IPS-20b (cell line): Measurements from ENCODE around the gene USP32.
"Not testable (repeated sequence)": the region's sequence is repeated elsewhere in the genome, so short reads cannot be mapped to it uniquely, and the experiment has no call there.

ENCODE experiments used
- H3K27ac ChIP-seq: one replicate; pipeline ENCODE4 v1.5.1; 2013; ENCODE audit warnings: low read length
- H3K27me3 ChIP-seq: 2 replicates; pipeline ENCODE4 v1.6.1; 2013; ENCODE audit warnings: mild to moderate bottlenecking, low read length, inconsistent platforms; ENCODE audit not compliant: insufficient read depth
- H3K36me3 ChIP-seq: 2 replicates; pipeline ENCODE4 v1.6.1; 2013; ENCODE audit warnings: low read depth, mild to moderate bottlenecking, inconsistent platforms, low read length, moderate library complexity; ENCODE audit not compliant: insufficient read depth
- H3K4me1 ChIP-seq: 2 replicates; pipeline ENCODE4 v1.6.1; 2013; ENCODE audit warnings: mild to moderate bottlenecking, control low read depth, inconsistent platforms, low read length, moderate library complexity; ENCODE audit not compliant: insufficient read depth
- H3K4me3 ChIP-seq: 2 replicates; pipeline ENCODE4 v1.5.1; 2013; ENCODE audit warnings: mild to moderate bottlenecking, low read length, inconsistent platforms
- H3K9ac ChIP-seq: 2 replicates; pipeline ENCODE4 v1.6.1; 2013; ENCODE audit warnings: low read depth, mild to moderate bottlenecking, inconsistent platforms, low read length, moderate library complexity
- H3K9me3 ChIP-seq: 2 replicates; pipeline ENCODE4 v1.6.1; 2013; ENCODE audit warnings: mild to moderate bottlenecking, low read depth, low read length, inconsistent platforms; ENCODE audit not compliant: insufficient read depth

USP32 gene

DNA sequence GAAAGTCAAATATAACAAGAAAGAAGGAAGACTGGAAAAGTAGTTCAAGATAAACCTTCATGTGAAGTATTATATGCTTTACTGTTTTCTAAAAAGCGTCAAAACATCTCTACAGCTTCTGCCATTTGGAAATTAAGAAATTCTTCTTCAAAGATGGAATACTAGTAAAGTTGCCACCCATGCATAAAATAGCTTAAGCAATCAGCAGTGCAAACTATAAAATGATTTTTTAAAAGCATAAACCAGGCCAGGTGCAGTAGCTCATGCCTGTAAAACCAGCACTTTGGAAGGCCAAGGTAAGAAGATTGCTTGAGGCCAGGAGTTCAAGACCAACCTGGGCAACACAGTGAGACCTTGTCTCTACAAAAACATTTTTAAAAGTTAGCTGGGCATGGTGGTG lies 68.2 kb downstream of the USP32 start:
- Histone ChIP-seq H3K9ac (no peak overlapping the region), H3K4me1 (peaks cover 16% of the 10 kb centered on the region; the same call in 1 of the 2 replicates), H3K9me3 (no peaks in the 10 kb centered on the region; the same call in 1 of the 2 replicates), H3K36me3 (no peaks in the 10 kb centered on the region), H3K4me3 (no peak overlapping the region), H3K27me3 (no peaks in the 10 kb centered on the region), H3K27ac (no peak overlapping the region)

DNA sequence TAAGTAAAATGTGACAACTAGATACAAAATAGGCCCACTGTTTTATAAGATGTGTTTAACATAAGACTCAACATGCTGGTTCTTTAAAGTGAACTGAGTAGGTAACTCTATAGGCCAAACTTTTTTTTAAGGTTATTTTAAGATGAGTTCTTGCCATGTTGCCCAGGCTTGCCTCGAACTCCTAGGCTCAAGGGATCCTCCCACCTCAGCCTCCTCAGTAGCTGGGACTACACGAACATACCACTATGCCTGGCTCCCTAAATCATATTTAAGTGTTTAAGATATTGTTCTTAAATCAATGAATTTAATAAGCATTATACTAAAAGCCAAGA lies 69.9 kb downstream of the USP32 start:
- Histone ChIP-seq H3K27me3 (no peaks in the 10 kb centered on the region), H3K27ac (no peak overlapping the region), H3K36me3 (no peaks in the 10 kb centered on the region), H3K9me3 (no peaks in the 10 kb centered on the region; the same call in 1 of the 2 replicates), H3K4me1 (peaks cover 9% of the 10 kb centered on the region; the same call in 1 of the 2 replicates), H3K4me3 (no peak overlapping the region), H3K9ac (no peak overlapping the region)

DNA sequence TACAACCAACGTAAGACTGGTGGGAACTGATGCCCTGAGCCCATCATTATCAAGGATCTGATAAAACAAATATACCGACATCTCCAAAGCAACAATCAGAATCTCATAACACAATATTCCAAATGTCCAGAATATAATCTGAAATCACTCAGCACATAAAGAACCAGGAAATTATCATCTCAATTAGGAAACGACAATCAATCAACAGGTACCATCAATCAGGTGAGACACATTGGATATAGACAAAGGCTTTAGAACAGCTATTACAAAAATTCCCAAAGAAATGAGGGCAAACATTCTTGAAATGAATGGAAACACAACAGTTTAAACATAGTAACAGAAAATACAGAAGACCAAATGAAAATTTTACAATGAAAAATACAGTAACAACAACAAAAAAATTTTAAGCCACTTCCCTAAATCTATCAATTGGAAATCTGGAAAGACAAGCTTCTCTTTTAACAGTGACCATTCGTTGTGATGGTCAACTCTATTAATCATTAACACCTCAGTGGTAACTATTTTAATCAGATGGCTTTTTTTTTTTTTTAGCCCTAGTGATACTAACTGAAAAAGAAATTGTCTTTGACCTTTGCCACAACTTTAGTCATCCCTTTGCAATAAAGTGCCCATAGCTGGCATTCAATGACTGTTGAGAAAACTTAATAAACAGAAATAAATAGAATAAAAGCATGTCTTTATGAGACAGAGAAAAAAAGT lies 70.4 kb downstream of the USP32 start:
- peaks cover 9% of the 10 kb centered on the region; the same call in 1 of the 2 replicates for H3K4me1 ChIP-seq
- no peak overlapping the region for H3K9ac ChIP-seq
- no peaks in the 10 kb centered on the region; the same call in 1 of the 2 replicates for H3K9me3 ChIP-seq
- no peak overlapping the region for H3K4me3 ChIP-seq
- H3K27me3 ChIP-seq, result no peaks in the 10 kb centered on the region
- H3K27ac ChIP-seq, result no peak overlapping the region
- no peaks in the 10 kb centered on the region for H3K36me3 ChIP-seq

DNA sequence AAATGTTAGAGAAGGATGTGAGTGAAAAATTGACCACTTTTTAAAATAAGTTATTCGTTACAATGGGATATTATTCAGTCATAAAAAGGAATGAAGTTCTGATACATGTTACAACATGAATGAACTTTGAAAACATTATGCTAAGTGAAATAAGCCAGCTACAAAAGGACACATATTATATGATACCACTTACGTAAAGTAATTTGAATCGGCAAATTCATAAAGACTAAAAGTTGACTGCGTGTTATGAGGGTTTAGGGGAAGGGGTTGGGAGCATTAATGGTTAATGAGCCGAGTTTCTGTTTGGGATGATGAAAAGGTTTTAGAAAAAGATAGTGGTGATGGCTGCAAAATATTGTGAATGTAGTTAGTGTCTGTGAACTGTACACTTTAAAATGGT lies 73.1 kb downstream of the USP32 start:
- Histone ChIP-seq H3K4me3 (no peak overlapping the region), H3K9ac (no peak overlapping the region; the same call in 1 of the 2 replicates), H3K27ac (no peak overlapping the region), H3K4me1 (peaks cover 9% of the 10 kb centered on the region; the same call in 1 of the 2 replicates), H3K27me3 (no peaks in the 10 kb centered on the region), H3K9me3 (no peaks in the 10 kb centered on the region; the same call in 1 of the 2 replicates), H3K36me3 (no peaks in the 10 kb centered on the region)

DNA sequence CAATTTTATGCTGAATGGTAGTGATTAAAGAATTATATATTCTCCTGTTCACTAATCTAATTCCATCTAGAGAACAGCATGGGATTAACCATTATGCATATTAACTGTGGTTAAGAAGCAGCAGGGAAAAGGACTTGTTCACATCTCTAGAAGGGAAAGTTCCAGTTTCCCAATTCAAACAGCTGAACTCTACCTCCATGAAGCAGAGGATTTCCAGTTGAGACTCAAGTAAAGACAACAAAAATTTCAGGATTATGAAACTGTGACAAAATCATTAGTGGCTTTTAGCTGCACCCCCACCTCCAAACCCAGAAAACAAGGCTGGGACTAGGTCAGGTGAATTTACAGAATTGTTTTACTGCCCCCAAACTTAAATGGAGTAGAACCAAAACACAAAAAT lies 73.6 kb downstream of the USP32 start:
- Histone ChIP-seq H3K4me1 (peaks cover 9% of the 10 kb centered on the region; the same call in 1 of the 2 replicates), H3K36me3 (no peaks in the 10 kb centered on the region), H3K9ac (no peak overlapping the region; the same call in 1 of the 2 replicates), H3K27me3 (no peaks in the 10 kb centered on the region), H3K9me3 (no peaks in the 10 kb centered on the region; the same call in 1 of the 2 replicates), H3K4me3 (no peak overlapping the region), H3K27ac (no peak overlapping the region)

DNA sequence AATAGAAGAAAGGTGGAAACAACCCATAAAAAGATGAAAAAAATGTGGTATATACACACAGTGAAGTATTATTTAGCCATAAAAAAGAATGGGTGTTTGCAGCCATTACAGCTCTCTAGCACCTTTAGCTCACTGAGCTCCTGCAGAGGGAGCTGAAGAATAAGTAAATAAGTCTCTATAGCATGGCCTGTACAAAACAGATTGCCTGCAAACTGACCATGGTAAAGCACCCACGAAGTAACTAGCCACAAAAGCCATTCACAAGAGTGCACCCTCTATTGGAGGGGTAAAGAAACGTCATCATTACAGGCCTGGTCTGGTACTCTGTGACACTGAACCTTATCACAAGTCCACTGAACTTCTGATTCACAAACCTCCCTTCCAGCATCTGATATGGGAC lies 76.3 kb downstream of the USP32 start:
- Histone ChIP-seq H3K9ac (no peak overlapping the region), H3K9me3 (no peaks in the 10 kb centered on the region), H3K36me3 (no peaks in the 10 kb centered on the region), H3K4me1 (peaks cover 3% of the 10 kb centered on the region; the same call in 1 of the 2 replicates), H3K27ac (no peak overlapping the region), H3K4me3 (no peak overlapping the region), H3K27me3 (no peaks in the 10 kb centered on the region)

DNA sequence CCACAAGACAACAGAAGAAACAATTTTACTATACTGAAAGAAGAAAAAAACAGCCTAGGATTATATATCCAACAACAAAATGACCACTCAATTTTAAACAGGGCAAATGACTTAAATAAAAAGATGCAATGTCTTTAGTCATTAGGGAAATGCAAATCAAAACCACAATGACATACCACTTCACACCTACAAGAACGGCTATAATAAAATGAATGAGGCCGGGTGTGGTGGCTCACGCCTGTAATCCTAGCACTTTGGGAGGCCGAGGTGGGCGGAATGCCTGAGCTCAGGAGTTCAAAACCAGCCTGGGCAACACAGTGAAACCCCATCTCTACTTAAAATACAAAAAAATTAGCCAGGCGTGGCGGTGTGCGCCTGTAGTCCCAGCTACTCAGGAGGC lies 77.0 kb downstream of the USP32 start:
- not testable (repeated sequence) for H3K4me3 ChIP-seq, H3K36me3 ChIP-seq, H3K27me3 ChIP-seq

DNA sequence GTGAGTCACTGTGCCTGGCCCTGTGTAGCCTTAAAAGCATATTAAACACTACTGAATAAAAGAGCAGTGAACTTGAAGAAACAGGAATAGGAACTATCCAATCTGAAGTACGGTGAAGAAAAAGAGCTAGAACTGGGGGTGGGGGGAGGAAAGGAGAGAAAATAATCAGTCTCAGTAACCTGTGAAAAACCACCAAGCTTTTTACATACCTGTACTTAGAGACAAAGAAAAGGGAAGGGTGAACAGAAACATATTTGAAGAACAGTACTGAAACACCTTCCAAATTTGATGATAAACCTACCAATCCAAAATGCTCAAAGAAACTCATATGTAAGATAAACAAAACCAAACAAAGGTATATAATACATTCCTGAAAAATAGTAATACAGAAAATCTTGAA lies 77.5 kb downstream of the USP32 start:
- no peak overlapping the region for H3K9ac ChIP-seq
- no peak overlapping the region for H3K27ac ChIP-seq
- H3K4me1 ChIP-seq, result peaks cover 3% of the 10 kb centered on the region; the same call in 1 of the 2 replicates
- H3K9me3 ChIP-seq, result no peaks in the 10 kb centered on the region
- H3K27me3 ChIP-seq, result no peaks in the 10 kb centered on the region
- 0 out of 2 replicates have a peak, but pooled peaks cover 3% of the 10 kb centered on the region for H3K36me3 ChIP-seq
- H3K4me3 ChIP-seq, result no peak overlapping the region

More for the DNA sequence above, 77.0 kb downstream of the USP32 start:
- H3K27ac ChIP-seq, H3K9me3 ChIP-seq, H3K9ac ChIP-seq, H3K4me1 ChIP-seq: not testable (repeated sequence)

DNA sequence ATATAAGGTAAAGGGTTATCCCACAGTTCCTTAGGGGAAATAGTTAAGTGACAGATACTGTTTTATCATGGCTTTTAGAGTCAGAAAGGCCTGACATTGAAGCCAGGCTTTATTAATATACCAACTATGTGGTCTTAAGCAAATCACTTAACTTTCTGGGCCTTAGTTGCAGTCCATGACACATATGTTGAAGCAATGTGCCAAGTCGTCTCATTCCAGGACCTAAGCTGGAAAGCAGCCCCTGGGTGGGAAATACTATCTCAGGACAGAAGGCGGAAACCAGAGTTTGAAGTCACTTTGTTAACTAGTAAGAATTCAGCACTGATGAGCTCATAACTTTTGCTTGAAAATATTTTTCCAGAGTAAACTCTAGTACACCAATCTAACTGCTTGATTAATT lies 80.0 kb downstream of the USP32 start:
- Histone ChIP-seq H3K36me3 (0 out of 2 replicates have a peak, but pooled peaks cover 3% of the 10 kb centered on the region), H3K27ac (no peak overlapping the region), H3K9ac (no peak overlapping the region), H3K4me3 (no peak overlapping the region), H3K27me3 (no peaks in the 10 kb centered on the region), H3K4me1 (no peaks in the 10 kb centered on the region), H3K9me3 (no peaks in the 10 kb centered on the region)

DNA sequence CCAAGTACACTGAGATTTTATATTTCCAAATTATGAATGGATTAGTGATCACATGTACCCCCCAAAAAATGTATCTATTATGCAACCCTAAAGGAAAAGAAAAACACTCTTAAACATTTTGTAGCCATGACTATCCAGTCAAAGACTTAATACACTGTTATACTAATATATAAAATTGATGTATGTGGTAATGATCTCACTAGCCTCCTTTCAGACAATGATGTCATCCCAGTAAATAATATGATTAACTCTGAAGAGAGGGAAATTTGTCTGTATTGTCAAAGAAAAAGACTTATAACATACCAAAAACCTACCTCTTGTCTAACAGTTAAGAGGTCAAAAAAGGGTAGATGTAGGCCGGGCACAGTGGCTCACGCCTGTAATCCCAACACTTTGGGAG lies 80.7 kb downstream of the USP32 start:
- H3K27ac ChIP-seq, result no peak overlapping the region
- 0 out of 2 replicates have a peak, but pooled peaks cover 3% of the 10 kb centered on the region for H3K36me3 ChIP-seq
- no peak overlapping the region for H3K4me3 ChIP-seq
- no peaks in the 10 kb centered on the region for H3K4me1 ChIP-seq
- no peaks in the 10 kb centered on the region for H3K27me3 ChIP-seq
- no peak overlapping the region for H3K9ac ChIP-seq
- no peaks in the 10 kb centered on the region for H3K9me3 ChIP-seq

DNA sequence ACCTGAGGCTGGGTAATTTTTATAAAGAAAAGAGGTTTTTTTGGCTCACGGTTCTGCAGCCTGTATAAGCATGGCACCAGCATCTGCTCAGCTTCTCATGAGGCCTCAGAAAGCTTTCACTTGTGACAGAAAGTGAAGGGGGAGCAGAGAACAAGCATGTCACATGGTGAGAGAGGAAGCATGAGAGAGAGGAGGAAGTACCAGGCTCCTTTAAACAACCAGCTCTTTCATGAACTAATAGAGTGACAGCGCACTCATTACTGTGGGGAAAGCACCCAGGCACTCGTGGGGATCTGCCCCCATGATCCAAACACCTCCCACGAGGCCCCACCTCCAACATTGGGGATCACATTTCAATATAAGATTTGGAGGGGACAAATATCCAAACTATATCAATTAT lies 86.8 kb downstream of the USP32 start:
- Histone ChIP-seq H3K9ac (no peak overlapping the region), H3K4me3 (no peak overlapping the region), H3K9me3 (no peaks in the 10 kb centered on the region), H3K27me3 (no peaks in the 10 kb centered on the region), H3K27ac (no peak overlapping the region), H3K4me1 (peaks cover 10% of the 10 kb centered on the region; the same call in 1 of the 2 replicates), H3K36me3 (peaks cover 14% of the 10 kb centered on the region)

DNA sequence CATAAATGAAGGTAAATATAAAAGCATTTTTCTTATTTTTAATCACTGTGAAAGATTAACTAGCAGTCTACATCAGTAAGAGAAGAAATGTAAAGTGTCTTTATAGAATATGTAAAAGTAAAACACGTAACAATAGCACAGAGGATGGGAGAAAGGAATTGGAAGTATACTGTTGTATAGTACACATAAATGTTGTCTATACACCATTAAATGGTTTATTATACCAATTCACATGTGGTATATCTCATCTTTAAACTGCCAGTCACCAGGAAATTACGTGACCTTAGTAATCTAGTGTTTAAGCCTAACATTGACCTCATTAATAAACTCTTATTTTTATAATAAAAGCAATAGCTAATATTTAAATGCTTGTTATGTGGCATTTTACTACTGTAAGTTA lies 87.4 kb downstream of the USP32 start:
- Histone ChIP-seq H3K4me1 (peaks cover 10% of the 10 kb centered on the region; the same call in 1 of the 2 replicates), H3K4me3 (no peak overlapping the region), H3K27me3 (no peaks in the 10 kb centered on the region), H3K9ac (no peak overlapping the region), H3K36me3 (peaks cover 11% of the 10 kb centered on the region), H3K27ac (no peak overlapping the region), H3K9me3 (no peaks in the 10 kb centered on the region)
